ENCODE data around the gene KLHL29.

The KLHL29 gene

DNA sequence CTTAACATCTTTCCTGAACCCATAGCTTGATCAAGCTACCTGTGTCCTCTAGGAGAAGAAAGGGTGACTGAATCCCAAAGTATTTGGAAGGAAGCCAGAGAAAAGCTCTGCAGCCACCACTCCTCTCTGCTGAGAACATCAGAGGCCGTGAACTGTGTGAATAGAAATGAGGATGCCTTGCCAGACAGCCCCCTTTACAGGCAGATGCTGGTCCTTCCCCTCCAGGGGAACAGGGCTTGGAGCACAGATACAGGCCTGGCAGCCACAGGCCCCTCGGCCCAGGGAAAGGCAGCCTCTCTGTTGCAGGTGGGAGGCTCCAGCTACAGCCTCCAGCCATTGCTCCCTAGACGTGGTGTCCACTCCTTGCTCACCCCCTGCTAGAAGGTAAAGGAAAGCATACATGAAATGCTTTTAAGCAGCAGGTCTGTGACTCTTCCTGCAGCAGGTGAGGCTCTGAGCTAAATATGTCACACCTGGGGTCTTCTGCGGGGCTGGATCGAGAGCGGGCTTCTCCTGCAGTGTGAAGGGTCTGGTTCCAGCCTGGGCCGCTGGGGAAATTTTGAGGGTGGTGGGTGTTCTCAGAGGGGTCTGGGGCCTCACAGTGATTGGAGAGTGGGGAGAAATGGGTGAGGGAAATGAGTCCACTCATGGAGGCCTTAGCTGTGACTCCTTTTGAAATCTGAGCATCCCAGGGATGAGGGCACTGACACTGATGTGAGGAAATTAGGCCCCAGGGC lies 234.0 kb downstream of the KLHL29 start:
- TF ChIP-seq POLR2A (IDR thresholded peaks at IDR 0.05; ENCODE audit: extremely low read depth, insufficient read length) (no peak), MYC (IDR thresholded peaks at IDR 0.05; ENCODE audit: low read depth, low read length) (no peak), MAX (IDR thresholded peaks at IDR 0.05; ENCODE audit: low read depth, low read length) (no peak)
- TF ChIP-seq, protein P1, sequence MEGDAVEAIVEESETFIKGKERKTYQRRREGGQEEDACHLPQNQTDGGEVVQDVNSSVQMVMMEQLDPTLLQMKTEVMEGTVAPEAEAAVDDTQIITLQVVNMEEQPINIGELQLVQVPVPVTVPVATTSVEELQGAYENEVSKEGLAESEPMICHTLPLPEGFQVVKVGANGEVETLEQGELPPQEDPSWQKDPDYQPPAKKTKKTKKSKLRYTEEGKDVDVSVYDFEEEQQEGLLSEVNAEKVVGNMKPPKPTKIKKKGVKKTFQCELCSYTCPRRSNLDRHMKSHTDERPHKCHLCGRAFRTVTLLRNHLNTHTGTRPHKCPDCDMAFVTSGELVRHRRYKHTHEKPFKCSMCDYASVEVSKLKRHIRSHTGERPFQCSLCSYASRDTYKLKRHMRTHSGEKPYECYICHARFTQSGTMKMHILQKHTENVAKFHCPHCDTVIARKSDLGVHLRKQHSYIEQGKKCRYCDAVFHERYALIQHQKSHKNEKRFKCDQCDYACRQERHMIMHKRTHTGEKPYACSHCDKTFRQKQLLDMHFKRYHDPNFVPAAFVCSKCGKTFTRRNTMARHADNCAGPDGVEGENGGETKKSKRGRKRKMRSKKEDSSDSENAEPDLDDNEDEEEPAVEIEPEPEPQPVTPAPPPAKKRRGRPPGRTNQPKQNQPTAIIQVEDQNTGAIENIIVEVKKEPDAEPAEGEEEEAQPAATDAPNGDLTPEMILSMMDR (IDR thresholded peaks at IDR 0.05; ENCODE audit: low read depth, low read length) = no peak
- DNase-seq (ENCODE audit: low read depth) = no peak
- H3K4me3 ChIP-seq (ENCODE audit: low read depth, low read length) = no peak overlapping the region

- TF ChIP-seq POLR2A (IDR thresholded peaks at IDR 0.05; ENCODE audit: extremely low read depth, insufficient read length) = no peak
- TF ChIP-seq, protein P1 (IDR thresholded peaks at IDR 0.05; ENCODE audit: low read depth, low read length) = no peak
- TF ChIP-seq MAX (IDR thresholded peaks at IDR 0.05; ENCODE audit: low read depth, low read length) = no peak
- no peak for TF ChIP-seq MYC (IDR thresholded peaks at IDR 0.05; ENCODE audit: low read depth, low read length)
- no peak overlapping the region for H3K4me3 ChIP-seq (ENCODE audit: low read depth, low read length)
- no peak for DNase-seq (ENCODE audit: low read depth)
Measured at GRCh38 chr2:23619941-23620340, 235.0 kb downstream of the KLHL29 start.

GRCh38 chr2:23620841-23621341 lies 235.9 kb downstream of the KLHL29 start:
- peak; percentile 68 for DNase-seq (ENCODE audit: low read depth)
- TF ChIP-seq, protein P1 (IDR thresholded peaks at IDR 0.05; ENCODE audit: low read depth, low read length) = no peak
- no peak for TF ChIP-seq MAX (IDR thresholded peaks at IDR 0.05; ENCODE audit: low read depth, low read length)
- no peak for TF ChIP-seq MYC (IDR thresholded peaks at IDR 0.05; ENCODE audit: low read depth, low read length)
- TF ChIP-seq POLR2A (IDR thresholded peaks at IDR 0.05; ENCODE audit: extremely low read depth, insufficient read length) = no peak
- no peak overlapping the region for H3K4me3 ChIP-seq (ENCODE audit: low read depth, low read length)

GRCh38 chr2:23621616-23622015 lies 236.6 kb downstream of the KLHL29 start:
- no peak overlapping the region for H3K4me3 ChIP-seq (ENCODE audit: low read depth, low read length)
- TF ChIP-seq, protein P1 (IDR thresholded peaks at IDR 0.05; ENCODE audit: low read depth, low read length) = no peak
- no peak for TF ChIP-seq MYC (IDR thresholded peaks at IDR 0.05; ENCODE audit: low read depth, low read length)
- TF ChIP-seq POLR2A (IDR thresholded peaks at IDR 0.05; ENCODE audit: extremely low read depth, insufficient read length) = no peak
- no peak for TF ChIP-seq MAX (IDR thresholded peaks at IDR 0.05; ENCODE audit: low read depth, low read length)
- DNase-seq (ENCODE audit: low read depth) = no peak

DNA sequence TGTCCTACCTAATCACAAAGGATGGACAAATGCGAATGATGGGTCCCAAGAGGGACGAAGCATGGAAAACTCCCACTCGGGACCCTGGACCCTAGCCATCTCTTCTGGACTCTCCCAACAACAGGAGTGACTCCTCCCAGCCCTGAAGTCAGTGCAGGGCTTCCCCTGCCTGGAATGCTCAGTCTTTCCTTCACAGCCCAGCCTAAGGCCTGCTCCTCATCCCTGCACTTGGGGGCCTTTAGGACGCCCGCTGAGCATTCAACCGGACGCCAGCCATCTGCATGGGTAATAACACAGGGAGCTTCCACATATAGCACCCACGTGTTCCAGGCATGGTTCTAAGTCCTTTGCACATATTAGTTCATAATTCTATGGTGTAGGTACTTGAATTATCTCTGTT lies 237.5 kb downstream of the KLHL29 start:
- DNase-seq (ENCODE audit: low read depth) = no peak
- H3K4me3 ChIP-seq (ENCODE audit: low read depth, low read length) = no peak overlapping the region
- TF ChIP-seq POLR2A (IDR thresholded peaks at IDR 0.05; ENCODE audit: extremely low read depth, insufficient read length) (no peak), MAX (IDR thresholded peaks at IDR 0.05; ENCODE audit: low read depth, low read length) (no peak)

DNA sequence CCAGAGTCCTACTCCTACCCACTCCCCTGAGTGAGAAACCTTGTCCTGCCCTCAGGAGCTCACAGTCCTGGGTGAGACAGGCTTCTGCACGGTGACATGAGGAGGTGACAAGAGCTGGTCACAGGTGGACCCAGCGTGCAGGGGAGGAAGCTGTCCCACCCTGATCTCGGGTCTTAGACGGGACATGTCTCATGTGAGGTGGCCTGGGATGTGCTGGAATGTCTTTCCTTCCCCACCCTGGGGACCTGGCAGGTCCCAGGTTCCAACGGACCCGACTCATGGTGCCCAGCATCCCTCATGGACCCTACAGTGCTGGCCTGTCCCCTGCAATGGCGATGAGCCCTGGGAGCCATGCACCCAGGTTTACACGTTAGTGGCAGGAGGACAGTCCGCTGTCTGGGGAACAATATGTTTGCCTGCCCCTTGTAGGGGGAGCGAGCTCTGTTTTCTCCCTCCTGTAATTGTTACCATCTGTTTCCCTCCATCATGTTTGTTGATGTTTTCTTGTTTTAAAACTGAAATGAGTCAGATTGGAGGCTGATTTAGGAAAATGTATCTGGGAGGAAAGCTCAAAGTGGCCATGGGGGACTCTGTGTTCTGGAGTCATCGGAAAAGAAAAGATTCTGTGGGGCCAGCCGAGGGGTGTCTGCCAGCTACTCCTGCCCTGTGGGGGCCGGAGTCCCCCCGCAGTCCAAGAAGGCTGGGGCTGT lies 238.1 kb downstream of the KLHL29 start:
- TF ChIP-seq, protein P1 (IDR thresholded peaks at IDR 0.05; ENCODE audit: low read depth, low read length) = no peak
- TF ChIP-seq POLR2A (IDR thresholded peaks at IDR 0.05; ENCODE audit: extremely low read depth, insufficient read length) (no peak), MYC (IDR thresholded peaks at IDR 0.05; ENCODE audit: low read depth, low read length) (no peak)
- DNase-seq (ENCODE audit: low read depth) = no peak

More for the DNA sequence above, 238.1 kb downstream of the KLHL29 start:
- no peak overlapping the region for H3K4me3 ChIP-seq (ENCODE audit: low read depth, low read length)

Measured in NB4 (cell line).